ENCODE measurements around the gene FRG1.
"Not testable (repeated sequence)": the region's sequence is repeated elsewhere in the genome, so short reads cannot be mapped to it uniquely, and the experiment has no call there.

Gene FRG1

DNA sequence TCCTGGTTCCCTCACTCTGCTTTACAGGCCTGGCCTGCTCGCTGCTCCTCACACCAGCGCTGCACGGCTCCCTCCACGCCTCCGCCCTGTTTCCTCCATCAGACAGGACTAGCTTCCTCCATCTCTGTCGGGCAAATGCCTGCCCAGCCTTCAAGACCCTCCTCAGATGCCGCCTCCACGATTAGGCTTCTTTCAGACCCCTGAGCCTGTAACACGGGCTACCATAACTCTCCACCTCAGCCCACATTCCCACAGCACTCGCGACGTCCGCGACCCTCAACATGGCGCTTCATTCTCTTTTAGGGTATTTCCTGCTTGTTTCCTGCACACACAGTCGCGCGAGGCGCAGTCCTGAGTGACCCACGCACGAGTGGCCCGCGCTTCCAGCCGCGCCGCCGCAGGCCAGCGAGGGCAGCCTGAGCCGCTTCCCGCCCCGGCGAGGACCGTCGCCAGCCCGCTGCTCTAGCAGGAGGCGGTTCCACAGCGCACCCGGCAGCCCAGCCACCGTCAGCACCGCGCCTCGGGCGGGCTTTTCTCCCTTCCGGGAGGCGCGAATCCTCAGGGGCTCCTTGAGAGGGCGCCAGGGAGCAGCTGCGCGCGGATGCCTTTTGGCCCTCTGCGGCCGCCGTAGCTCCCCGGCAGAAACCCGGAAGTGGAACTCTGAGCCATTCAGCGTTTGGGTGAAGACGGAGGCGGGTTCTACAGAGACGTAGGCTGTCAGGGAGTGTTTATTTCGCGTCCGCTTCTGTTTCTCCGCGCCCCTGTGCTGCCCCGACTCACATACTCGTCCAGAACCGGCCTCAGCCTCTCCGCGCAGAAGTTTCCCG lies at the start of gene FRG1:
FRG1 (plus strand) TSS at position 695 of the 827 bp plus-strand sequence. CDS start 138 bp downstream, outside the sequence.
- DNase-seq (ENCODE audit: low read depth) = peak; percentile 38

DNA sequence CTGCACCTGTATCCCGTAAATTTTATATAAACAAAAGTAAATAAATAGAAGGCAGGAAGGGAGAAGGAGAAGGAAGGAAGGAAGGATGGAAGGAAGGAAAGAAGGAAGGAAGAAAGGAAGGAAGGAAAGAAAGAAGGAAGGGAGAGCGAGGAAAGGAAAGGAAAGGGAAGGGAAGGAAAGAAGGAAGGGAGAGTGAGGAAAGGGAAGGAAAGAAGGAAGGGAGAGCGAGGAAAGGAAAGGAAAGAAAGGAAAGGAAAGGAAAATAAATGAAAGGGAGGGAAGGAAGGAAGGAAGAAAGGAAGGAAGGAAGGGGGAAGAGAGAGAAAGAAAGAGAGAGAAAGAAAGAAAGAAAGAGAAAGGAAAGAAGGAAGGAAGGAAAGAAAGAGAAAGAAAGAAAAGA lies 43.0 kb upstream of the FRG1 start:
- DNase-seq (ENCODE audit: low read depth) = no peak

DNA sequence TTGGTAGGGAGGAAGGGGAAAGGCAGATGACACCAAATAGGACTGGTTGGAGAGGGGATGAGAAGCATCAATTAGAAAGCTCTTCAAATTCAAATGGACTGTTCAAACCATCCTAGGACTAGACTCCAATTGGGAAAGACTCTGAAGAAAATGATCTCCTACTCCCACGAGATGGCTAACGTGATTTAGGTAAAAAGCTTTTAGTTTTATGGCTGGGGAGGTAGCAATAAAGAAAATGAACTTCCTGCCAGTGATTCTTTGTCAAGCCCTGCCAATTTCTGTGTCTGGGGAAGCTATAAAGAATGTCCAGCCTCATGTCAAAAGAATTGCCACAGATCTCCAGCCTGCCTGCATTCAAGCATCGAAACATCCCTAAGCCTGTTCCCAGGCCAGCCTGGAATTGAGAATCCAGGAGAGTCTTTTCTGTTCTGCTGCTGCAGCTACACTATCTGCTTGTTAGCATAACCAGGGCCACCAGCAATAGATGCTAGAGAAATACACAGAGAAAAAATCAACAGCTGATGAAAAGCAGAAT lies 41.1 kb upstream of the FRG1 start:
- DNase-seq (ENCODE audit: low read depth) = not testable (repeated sequence)

DNA sequence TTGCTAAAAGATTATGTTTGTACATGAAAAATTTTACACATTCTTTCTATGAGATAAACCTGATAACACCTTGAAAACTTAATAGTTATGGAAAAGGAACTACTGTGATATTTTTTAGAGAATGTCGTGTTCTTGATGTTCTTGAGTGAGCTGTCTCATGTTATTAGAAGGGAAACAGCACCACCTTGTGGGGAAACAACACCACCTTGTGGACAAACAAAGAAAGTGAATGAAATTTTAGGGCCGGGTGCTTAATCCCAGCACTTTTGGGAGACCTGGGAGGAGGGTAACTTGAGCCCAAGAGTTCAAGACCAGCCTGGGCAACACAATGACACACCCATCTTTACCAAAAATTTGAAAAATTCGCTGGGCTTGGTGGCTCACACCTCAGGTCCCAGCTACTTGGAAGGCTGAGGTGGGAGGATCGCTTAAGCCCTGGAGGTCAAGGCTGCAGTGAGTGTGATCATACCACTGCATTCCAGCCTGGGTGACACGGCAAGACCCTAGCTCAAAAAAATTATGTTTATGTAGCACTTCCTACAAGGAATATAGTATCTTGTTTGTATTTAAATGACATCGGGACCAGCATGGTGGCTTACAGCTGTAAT lies 36.1 kb upstream of the FRG1 start:
- DNase-seq (ENCODE audit: low read depth) = peak; percentile 19

DNA sequence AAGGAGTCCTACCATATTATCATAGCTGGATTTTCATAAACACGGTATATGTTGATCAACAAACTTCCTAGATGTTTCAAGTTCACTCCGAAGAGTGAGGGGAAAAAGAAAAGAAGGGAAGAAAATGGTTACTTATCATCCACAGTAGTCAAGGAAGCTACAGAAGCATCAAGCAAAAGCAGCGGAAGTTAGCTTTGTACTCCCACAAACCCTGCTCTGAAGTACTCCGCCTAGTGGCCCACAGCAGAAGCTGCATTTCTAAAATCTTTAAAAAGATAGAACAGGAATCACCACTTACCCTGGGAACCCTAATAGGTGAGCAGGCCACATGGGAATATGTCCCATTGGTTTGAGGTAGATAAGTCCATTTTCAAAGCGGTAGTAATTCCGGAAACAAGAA lies 28.5 kb upstream of the FRG1 start:
- no peak for DNase-seq (ENCODE audit: low read depth)

DNA sequence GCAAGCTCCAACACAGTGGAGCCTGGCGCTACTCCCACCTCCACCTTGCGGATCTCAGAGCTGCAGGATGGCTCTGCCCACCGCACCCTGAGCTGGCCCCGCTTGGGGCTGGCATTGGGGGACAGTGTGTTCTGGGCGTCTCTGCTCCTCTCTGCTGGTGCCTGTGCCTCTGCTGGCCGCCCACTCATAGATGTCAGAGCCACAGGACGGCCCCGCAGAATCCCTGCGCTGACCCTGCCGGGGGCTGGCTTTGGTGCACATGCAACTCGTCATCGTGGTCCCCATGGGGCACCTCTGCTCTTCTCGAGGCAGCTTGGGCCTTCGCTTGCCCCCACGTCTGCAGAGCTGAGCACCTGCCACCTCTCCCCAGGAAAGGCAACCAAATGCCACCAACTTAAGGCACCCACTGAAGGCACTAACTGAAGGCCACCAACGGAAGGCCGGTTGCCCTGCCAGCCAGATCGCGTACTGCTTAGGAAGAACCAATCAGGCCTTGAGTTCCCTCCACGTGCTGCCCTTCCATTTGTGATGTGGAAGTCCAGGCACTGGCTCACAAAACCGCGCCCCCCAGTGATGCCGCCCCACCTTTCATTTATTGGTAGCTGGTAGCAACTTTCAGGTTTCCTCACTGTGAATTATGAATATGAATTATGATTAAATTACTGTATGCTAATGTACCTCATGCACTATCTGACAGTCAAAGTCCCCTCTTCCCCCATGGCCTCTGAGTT lies 23.3 kb upstream of the FRG1 start:
- no peak for DNase-seq (ENCODE audit: low read depth)

DNA sequence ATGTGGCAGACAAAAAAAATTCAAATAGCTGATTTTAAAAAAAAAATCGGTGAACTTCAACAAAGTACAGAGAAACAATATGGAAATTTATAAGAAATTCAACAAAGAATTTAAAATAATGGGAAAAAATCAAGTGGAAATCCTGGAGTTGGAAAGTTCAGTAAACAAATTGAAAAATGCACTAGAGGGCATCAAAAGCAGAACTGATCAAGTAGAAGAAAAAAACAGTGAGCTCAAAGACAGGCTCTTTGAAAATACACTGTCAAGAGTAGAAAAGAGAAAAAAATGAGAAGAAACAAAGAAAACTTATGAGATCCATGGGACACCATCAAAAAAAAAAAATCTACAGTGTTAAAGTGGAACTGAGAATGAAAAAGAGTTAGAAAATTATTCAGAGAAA lies 19.6 kb upstream of the FRG1 start:
- DNase-seq (ENCODE audit: low read depth) = no peak

DNA sequence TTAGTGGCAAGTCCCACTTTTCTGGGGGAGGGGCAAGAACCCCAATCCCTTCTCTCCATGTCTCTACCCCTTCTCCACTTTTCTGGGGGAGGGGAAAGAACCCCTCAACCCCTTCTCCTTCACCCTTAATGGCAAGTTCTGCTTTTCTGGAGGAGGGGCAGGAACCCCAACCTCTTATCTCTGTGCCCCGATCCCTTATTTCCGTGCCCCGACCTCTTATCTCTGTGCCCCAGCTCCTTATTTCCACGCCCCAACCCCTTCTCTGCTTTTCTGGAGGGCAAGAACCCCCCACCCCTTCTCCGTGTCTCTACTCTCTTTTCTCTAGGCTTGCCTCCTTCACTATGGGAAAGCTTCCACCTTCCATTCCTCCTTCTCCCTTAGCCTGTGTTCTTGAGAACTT lies 13.9 kb upstream of the FRG1 start:
- not testable (repeated sequence) for DNase-seq (ENCODE audit: low read depth)

DNA sequence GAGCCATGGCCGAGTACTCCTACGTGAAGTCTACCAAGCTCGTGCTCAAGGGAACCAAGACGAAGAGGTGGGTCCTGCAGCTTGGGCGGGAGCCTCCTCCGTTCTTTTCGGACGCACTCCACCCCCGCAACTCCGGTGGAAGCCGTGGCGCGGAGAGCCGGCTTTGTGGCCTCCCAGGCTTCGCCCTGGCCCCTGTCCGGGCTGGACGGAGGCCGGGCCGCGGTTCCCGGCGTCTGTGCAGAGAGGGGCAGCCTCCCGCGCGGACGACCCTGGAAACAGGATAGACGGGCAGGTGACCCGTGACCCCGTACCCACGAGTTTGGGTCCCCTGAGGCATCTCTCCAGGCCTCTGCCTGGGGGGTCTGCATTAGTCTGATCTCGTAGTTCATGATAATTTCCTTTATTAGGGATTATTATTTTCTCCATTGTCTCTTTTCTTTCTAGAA lies 356 bp downstream of the FRG1 start:
- DNase-seq (ENCODE audit: low read depth) = no peak

DNA sequence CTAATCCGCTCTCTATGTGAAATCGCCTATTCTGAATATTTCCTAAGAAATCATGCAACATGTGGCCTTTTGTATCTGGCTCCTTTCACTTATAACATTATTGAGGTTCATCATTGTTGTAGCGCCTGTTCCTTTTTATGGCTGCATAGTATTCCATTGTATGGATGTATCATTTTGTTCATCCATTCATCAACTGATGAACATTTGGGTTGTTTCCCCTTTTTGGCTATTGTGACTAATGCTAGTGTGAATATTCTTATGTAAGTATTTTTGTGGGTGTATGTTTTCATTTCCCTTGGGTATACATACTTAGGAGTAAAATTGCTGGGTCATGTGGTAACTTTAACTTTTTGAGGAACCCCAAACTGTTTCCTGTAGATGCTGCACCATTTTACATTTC lies 1.7 kb downstream of the FRG1 start:
- not testable (repeated sequence) for DNase-seq (ENCODE audit: low read depth)

DNA sequence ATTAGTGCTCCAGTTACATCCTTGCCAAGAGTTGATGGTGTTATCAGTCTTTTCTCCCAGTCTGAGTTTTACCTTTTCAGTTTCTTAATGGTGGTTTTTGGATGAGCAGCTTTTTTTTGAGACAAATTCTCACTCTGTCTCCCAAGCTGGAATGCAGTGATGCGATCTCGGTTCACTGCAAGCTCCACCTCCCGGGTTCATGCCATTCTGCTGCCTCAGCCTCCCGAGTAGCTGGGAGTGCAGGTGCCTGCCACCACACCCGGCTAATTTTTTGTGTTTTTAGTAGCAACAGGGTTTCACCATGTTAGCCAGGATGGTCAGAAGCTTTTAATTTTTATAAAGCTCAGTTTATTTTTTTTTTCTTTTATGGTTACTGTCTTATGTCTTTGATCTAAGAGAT lies 3.4 kb downstream of the FRG1 start:
- DNase-seq (ENCODE audit: low read depth) = not testable (repeated sequence)

DNA sequence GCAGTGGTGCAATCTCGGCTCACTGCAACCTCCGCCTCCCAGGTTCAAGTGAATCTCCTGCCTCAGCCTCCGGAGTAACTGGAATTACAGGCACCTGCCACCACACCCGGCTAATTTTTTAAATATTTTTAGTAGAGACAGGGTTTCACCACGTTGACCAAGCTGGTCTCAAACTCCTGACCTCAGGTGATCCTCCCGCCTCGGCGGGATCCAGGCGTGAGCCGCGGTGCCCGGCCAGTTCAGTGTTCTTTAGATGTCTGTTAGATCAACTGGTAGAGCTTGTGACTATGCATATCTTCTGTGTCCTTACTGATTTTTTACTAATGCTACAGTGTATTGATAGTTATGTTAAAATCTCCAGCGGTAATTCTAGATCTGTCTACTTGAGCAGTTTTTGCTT lies 6.2 kb downstream of the FRG1 start:
- DNase-seq (ENCODE audit: low read depth) = not testable (repeated sequence)

DNA sequence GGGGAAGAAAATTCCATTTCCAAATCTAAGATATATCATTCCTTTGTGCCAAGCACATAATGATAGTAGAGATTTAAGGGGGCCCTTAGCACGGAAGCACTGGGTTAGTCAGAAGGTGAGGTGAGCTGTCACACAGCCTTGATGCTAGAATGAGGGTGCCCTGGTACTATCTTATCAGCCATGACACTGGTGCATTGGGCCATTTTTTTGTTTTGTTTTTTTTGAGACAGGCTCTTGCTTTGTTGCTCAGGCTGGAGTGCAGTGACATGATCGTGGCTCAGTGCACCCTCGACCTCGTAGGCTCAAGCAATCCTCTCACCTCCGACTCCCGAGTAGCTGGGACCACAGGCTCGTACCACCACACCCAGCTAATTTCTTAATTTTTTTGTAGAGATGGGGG lies 7.8 kb downstream of the FRG1 start:
- DNase-seq (ENCODE audit: low read depth) = not testable (repeated sequence)

DNA sequence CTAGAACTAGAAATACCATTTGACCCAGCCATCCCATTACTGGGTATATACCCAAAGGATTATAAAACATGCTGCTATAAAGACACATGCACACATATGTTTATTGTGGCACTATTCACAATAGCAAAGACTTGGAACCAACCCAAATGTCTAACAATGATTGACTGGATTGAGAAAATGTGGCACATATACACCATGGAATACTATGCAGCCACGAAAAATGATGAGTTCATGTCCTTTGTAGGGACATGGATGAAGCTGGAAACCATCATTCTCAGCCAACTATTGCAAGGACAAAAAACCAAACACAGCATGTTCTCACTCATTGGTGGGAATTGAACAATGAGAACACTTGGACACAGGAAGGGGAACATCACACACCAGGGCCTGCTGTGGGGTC lies 28.6 kb downstream of the FRG1 start:
- DNase-seq (ENCODE audit: low read depth) = not testable (repeated sequence)

DNA sequence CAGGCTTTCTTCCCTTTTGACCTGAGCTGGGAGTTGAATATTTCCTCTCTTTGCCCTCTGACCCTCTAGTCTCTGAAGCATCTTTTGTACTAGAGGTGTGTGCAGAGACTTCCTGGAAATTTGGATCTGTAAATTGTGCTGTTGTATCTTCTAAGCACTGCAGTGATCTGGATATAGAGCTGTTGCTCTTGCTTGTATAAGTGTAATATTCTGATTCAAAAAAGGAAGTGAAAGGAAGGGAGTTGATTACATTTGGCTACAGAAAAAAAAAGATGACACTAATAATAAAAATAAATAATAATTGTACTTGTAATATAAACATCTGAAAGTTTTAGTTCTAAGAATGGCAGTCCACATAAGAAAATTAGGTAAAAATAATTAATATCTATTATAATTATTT lies 33.0 kb downstream of the FRG1 start:
- no peak for DNase-seq (ENCODE audit: low read depth)

DNA sequence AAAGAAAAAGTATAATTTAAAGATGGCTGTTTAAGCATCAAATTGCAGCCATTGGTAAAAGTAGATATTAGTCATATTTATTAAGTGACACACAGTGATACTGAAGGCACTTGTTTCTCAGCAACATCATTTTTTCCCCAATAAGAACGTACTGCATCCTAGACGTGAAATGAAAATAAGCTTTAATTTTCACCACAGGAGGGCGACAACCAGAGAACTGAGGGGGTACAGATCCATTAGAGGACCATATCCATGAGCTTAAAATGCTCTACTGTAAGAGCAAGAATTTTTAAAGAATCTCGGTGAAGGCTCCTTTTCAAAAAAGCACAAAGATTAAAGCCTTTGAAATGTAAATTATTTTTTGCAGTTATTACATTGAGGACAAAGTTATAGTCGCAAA lies 33.4 kb downstream of the FRG1 start:
- DNase-seq (ENCODE audit: low read depth) = no peak

DNA sequence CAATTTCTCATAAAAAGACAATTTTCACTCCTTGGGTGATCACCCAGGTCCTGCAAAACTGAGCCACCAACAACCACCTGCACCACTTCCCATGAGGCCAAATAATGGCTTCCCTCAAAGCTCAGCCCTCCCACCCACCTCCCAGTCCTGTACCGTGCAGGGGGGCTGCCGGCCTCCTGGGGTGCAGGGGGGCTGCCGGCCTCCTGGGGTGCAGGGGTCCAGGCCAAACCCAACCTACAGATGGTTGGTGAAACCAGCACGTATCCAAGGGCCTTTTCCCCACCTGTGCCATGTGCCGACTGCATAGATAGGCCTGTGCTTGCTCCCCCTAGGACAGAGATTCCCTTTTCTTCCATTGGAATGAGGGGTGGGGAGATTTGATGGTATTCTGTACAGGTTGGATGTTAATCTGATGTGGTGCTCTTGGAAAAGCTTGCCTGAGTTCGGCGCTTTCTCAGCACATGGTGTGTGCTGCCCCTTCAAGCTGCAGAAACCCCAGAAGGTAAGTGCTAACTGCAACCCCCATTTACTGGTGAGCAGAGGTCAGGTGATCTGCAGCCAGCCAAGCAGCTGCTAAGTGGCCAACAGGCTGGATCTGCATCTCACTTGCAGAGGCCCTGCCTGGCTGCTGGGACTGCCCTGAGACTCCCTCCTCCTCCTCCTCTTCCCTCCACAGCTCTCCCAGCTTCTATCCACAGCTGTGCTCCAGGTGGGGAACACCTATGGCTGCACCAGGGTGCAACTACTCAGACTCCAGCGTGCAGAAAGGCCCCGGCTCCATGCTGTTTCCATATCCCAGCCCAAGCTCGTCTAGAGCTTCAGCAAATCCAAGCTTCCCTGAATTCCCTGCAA lies 38.8 kb downstream of the FRG1 start:
- DNase-seq (ENCODE audit: low read depth) = no peak

DNA sequence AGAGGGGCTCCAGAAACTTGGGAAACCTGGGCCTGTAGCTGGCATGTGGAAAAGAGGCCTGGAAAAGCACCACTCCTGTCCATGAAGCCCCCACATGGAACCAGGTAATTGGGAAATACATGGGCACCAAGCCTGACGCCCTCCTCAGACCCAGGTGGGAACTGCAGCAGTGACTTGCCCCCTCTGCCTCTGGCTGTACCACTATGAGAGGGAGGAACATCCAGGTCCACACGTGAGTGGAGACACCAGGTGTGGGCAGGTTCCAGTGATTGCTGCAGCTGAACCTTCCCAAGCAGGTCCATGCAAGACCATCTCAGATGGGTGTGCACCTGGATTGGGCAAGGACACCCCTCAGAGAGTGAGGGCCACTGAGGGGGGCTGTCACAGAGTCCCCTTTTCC lies 39.6 kb downstream of the FRG1 start:
- DNase-seq (ENCODE audit: low read depth) = not testable (repeated sequence)

DNA sequence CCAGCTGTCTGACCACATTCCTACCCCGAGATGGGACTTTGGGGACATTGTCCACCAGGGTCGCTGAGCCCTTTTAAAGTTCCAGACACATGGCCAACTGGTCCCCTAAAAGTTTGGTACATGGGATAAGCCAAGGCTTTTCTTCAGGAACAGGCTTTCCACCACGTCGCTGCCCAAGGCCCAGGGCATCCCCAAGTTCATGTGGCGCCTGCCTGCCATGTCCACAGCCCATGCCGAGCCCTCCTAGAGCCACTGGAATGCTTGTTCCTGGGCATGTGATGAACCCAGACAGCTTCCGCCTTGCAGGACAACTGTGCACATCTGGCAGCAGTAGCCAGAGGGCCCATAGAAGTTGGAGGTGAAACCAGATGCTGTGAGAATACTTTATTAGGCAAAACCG lies 41.3 kb downstream of the FRG1 start:
- no peak for DNase-seq (ENCODE audit: low read depth)

DNA sequence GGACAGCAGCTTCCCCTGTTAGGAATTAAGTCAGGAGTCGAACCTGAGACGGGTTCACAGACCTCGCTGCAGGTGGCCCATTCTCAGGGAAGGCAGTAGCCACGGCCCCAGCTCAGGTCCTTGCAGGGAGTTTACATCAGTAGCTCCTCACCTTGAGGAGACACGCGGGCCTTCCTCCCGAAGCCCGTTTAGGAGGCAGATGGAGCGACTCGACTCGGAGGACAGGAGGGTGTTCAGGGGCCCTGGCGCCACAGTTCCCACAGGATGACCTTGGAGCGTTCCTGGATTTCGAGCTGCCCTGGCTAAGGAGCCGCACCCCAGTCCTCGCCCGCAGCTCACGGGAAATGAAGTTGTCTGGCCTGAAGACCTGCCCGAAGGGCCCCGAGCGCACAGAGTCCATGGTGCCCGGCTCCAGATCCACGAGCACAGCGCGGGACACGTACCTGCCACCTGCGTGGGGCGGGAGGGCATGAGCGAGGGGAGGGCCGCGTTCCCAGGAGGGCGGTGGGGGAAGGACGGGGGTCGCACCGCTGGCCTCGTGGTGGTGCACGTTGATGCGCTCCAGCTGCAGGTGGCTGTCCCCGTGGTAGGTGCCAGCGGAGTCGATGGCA lies 43.3 kb downstream of the FRG1 start:
- DNase-seq (ENCODE audit: low read depth) = not testable (repeated sequence)

DNA sequence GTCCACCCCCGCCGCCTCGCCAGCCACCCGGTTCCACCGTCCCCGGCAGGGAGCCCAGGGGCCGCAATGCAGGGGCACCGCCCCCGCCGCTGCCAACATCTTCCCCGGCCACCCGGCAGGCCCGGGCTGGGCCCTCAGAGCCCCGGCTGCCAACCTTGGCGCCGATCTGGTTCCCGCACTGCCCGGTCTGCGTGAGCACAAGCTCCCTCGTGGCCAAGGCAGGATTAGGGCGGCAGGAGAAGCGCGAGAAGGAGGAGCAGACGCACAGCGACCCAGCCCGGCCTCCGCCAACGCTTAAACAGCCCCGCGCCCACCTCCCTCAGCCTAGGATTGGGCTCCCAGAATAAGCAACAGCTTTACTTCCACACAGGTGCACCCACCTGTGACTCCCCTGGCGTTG lies 44.0 kb downstream of the FRG1 start:
- not testable (repeated sequence) for DNase-seq (ENCODE audit: low read depth)
